Astrocyte of the spinal cord (primary cell): ENCODE measurements around the gene HIPK2.

ENCODE experiments used
- DNase-seq: peaks from one replicate; pipeline ENCODE4 v3.0.0; 2011; ENCODE audit warnings: low read depth, low spot score
- H3K4me3 ChIP-seq: 2 replicates; pipeline ENCODE4 v1.5.1; 2011; ENCODE audit warnings: low read depth, mild to moderate bottlenecking, low read length, moderate library complexity
- in situ Hi-C: cut with HindIII; loops from 2 replicates; pipeline ENCODE4 v1.10.0; 2017; ENCODE audit warnings: low sequenced_read_pairs
- TF ChIP-seq, protein P1 (sequence below): IDR thresholded peaks from 2 replicates; pipeline ENCODE4 v1.5.1; 2012; ENCODE audit warnings: low read depth, mild to moderate bottlenecking, low read length, inconsistent platforms

The HIPK2 gene

DNA sequence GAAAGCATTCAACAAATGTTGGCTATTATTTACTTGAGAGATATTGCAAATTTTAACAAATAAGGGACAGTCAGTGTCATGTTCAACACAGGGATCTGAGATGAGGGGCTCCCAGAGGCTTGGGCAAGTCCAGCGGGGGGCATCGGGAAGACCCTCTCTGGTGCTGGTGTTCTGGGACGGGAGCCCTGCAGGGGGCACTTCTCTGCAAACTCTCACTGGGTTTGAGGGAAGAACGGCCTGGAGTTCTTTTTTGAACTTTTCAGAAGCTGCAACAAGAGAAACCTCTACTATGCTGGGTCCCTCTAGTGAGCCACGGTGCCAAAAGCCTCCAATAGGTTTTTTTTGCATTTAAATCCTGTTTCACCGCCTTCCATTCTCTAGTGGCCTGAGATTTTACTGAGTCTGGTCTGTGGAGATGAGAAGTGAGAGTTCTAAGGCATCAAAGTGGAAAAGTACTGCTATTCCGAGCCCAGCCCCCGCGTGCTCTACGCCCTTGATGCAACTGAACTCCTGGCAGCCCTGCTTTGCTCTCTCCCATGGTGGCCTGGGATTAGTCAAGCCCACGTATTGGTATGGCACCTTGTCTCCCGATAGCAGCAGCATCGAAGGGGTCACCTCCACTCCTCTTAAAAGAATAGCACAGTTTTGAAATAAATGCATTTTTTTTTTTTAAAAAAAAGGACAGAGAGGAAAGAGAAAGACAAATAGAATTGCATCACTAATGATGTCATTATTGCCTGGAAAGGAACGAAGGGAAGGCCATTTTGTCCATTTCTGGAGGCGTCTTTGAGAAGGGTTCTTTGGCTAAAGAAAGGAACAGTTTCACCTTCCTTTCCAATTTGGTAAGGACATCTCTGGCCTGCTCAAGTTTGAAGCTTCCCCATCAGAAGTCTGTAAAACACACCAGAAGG, 210.8 kb downstream of the HIPK2 start:
- in situ Hi-C loops: no loop called here
- H3K4me3 ChIP-seq: no peak overlapping the region
- TF ChIP-seq, protein P1, sequence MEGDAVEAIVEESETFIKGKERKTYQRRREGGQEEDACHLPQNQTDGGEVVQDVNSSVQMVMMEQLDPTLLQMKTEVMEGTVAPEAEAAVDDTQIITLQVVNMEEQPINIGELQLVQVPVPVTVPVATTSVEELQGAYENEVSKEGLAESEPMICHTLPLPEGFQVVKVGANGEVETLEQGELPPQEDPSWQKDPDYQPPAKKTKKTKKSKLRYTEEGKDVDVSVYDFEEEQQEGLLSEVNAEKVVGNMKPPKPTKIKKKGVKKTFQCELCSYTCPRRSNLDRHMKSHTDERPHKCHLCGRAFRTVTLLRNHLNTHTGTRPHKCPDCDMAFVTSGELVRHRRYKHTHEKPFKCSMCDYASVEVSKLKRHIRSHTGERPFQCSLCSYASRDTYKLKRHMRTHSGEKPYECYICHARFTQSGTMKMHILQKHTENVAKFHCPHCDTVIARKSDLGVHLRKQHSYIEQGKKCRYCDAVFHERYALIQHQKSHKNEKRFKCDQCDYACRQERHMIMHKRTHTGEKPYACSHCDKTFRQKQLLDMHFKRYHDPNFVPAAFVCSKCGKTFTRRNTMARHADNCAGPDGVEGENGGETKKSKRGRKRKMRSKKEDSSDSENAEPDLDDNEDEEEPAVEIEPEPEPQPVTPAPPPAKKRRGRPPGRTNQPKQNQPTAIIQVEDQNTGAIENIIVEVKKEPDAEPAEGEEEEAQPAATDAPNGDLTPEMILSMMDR: no peak
- no peak for DNase-seq

DNA sequence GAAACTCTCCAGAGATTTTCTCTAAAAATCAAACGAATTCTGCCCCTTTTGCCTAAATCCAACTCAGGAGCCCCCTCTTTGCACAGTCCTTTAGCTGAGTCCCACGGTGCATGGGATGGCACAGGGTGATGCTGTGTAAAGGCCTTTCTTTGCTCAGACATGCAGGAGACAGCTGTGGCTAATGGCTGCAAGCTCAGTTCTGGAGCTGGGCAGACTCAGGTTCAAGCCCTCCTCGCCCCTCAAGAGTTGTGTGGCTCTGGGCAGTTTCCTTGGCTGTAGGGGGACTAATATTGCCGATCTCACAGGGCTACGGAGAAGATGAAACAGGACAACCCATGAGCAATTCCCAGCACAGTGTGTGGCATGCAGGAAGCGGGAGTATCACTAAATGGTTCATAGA, 211.7 kb downstream of the HIPK2 start:
- H3K4me3 ChIP-seq: no peak overlapping the region
- in situ Hi-C loops: no loop called here
- TF ChIP-seq, protein P1: no peak
- DNase-seq: no peak

DNA sequence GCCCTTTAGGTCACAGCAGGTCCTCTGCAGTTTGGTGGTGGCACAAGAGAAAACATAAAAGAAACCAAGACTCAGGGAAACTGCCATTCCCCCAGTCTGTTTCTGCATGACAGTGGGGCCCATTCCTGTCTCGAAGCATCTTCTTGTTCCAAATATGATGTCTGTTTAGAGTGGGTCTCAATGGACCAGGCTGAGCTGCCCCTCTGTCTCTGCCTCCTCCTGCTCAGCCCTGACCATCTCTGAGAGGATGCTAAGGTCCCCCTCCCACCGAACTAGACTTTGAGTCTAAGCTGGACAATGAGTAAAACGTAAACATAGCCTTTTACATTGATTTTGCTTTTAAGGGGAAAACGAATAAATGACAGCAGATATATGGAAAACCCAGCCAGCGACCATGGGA, 213.9 kb downstream of the HIPK2 start:
- in situ Hi-C loops: no loop called here
- no peak for DNase-seq
- TF ChIP-seq, protein P1: no peak
- no peak overlapping the region for H3K4me3 ChIP-seq

DNA sequence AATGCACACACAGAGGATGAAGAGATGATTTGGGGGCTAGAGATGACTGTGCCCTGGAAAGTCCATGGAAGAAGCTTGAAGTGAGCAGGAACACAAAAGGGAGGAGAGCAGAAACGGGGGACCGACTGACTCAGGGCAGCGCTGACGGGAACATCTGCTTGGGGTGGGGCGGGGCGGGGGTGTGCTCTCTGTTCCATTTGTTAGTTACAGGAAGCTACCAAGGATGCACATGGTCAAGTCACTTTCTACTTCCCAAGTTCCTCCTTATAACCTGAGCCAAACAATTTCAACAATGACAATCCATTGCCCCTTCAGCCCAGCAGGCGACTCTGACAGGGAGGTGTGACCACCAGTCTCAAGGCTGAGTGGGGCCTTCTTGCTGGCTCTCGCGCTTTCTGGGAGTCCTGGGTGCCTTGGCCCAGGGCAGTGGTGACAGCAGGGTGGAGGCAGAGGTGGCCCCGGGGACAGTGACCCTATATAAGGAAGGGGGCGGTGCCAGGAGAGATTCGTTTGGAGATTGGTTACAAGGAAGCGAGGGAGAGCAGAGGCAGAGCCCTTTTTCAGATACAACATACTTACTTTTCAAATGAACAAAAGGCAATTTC, 214.7 kb downstream of the HIPK2 start:
- TF ChIP-seq, protein P1: no peak
- H3K4me3 ChIP-seq: no peak overlapping the region
- no peak for DNase-seq
- in situ Hi-C loops: no loop called here

DNA sequence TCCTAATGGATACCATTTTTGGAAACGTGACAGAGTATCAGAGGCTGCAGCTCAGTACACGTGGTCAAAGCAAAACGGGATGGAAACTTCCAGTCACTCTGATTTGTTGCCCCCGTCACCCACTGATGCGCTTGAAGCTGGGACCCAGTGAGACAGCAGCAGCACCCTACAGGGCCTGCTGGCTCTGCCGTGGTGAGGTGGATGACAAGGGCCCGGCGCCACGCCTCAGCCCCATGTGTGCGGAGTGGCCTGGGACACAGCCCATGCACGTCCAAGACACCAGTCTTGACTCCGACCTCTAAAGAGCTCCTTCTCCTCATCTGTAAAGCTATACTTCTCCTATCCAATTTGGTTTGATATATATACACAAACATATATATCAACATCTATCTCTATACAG, 215.3 kb downstream of the HIPK2 start:
- TF ChIP-seq, protein P1: no peak
- in situ Hi-C loops: no loop called here
- DNase-seq: no peak
- no peak overlapping the region for H3K4me3 ChIP-seq

DNA sequence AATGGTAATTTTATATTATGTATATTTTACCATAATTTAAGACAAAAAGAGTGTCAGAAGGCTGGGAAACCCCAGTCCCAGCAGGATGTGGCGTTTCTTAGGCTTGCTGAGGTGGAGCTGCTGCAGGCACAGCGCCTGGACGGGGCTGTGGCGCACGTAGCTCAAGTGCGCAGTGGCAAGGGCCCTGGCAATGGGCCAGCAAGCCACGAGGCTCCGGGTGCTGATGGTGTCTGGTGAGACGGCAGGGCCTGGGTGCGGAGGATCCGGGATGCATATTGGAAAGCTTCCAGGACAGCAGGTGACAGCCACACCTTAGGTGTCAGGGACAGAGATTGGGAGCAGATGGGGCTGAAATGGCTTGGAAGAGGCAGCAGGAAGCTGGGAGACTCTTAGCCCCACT, 217.1 kb downstream of the HIPK2 start:
- DNase-seq: no peak
- in situ Hi-C loops: no loop called here
- TF ChIP-seq, protein P1: no peak

More for the DNA sequence above, 217.1 kb downstream of the HIPK2 start:
- H3K4me3 ChIP-seq: no peak overlapping the region
